HG03108 (cell line): ENCODE results near the gene FAM124A.

ENCODE experiments used
- ATAC-seq: cut with Tn5 transposase; IDR thresholded peaks from one replicate; pipeline ENCODE4 v1.9.1; 2021; ENCODE audit warnings: moderate library complexity; ENCODE audit not compliant: unreplicated experiment

The FAM124A gene

GRCh38 chr13:51333421-51333820 lies 111.2 kb downstream of the FAM124A start:
- no peak for ATAC-seq

- ATAC-seq: no peak
Observed at GRCh38 chr13:51333826-51334225, 111.6 kb downstream of the FAM124A start.
